Erythroblast (primary cell): Measurements from ENCODE around the gene BEND5.

Source experiments
- GATA1 ChIP-seq: IDR thresholded peaks from 2 replicates; pipeline ENCODE4 v1.6.1; 2011; ENCODE audit warnings: low read depth, mild to moderate bottlenecking, control low read depth, low read length, moderate library complexity
- POLR2A ChIP-seq: IDR thresholded peaks from 2 replicates; pipeline ENCODE4 v1.6.1; 2011; ENCODE audit warnings: mild to moderate bottlenecking, low read length

DNA sequence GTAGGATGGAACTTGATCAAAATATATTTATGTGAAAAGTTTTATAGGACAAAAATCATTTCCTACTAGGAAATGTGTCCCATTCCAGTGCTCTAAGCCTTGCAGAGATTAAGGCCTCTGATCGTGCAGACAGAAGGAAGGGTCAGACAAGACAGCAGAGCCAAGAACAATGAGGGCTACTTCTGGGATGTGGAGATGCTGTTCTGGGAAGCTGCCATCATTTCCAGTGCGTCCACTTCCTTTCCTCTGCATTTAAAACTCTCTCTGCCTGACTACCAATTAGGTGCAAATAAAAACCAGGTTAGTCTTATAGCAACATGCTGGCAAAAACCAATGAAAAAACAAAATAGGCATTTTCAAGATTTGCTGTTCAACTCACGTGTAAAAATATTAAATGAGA, 36.1 kb downstream of the BEND5 start:
- no peak for TF ChIP-seq POLR2A
- no peak for TF ChIP-seq GATA1
